DND-41 (cell line): Measurements from ENCODE around the gene PLAGL1.

Source experiments
- ATAC-seq: fragments of 200-7000 bp; cut with Tn5 transposase; 3 replicates; pipeline ENCODE4 v1.9.1; 2021; ENCODE audit warnings: low read depth; ENCODE audit not compliant: insufficient read depth
- DNase-seq: peaks from one replicate; pipeline ENCODE4 v3.0.0-alpha.2; 2020
- H2AFZ ChIP-seq: 2 replicates; pipeline ENCODE4 v1.6.0; 2012; ENCODE audit warnings: low read depth, low read length
- H3K27ac ChIP-seq: 2 replicates; pipeline ENCODE4 v1.5.1; 2012; ENCODE audit warnings: low read length, inconsistent platforms
- H3K27me3 ChIP-seq: fragments of 200-600 bp; sonication (generic); 2 replicates; pipeline ENCODE4 v1.6.0; 2012; ENCODE audit warnings: low read length, mild to moderate bottlenecking, inconsistent platforms; ENCODE audit not compliant: insufficient read depth, poor library complexity
- H3K36me3 ChIP-seq: 2 replicates; pipeline ENCODE4 v1.5.1; 2012; ENCODE audit warnings: low read length, inconsistent platforms; ENCODE audit not compliant: insufficient read depth
- H3K4me1 ChIP-seq: 2 replicates; pipeline ENCODE4 v1.5.1; 2012; ENCODE audit warnings: mild to moderate bottlenecking, low read length; ENCODE audit not compliant: insufficient read depth
- H3K4me2 ChIP-seq: 2 replicates; pipeline ENCODE4 v1.6.0; 2012; ENCODE audit warnings: mild to moderate bottlenecking, moderate library complexity, low read length, inconsistent platforms; ENCODE audit not compliant: insufficient read depth
- H3K4me3 ChIP-seq, 2 experiments: fragments of 200-600 bp in 1 of 2; shearing (Covaris generic) in 1 of 2; 2 replicates each; pipeline ENCODE4 v1.5.1; 2012 to 2016; ENCODE audit warnings: inconsistent platforms in 2 of 2, low read length in 2 of 2, mild to moderate bottlenecking in 2 of 2, low read depth in 1 of 2, moderate library complexity in 1 of 2
- H3K79me2 ChIP-seq: 2 replicates; pipeline ENCODE4 v1.6.0; 2012; ENCODE audit warnings: low read length, inconsistent platforms; ENCODE audit not compliant: insufficient read depth
- H3K9ac ChIP-seq: 2 replicates; pipeline ENCODE4 v1.6.0; 2012; ENCODE audit warnings: low read depth, mild to moderate bottlenecking, inconsistent platforms, low read length, moderate library complexity
- H3K9me3 ChIP-seq: 2 replicates; pipeline ENCODE4 v1.5.1; 2012; ENCODE audit warnings: low read length, moderate library complexity, mild to moderate bottlenecking, inconsistent platforms; ENCODE audit not compliant: insufficient read depth, severe bottlenecking
- H4K20me1 ChIP-seq: 2 replicates; pipeline ENCODE4 v1.6.0; 2012; ENCODE audit warnings: low read length; ENCODE audit not compliant: insufficient read depth
- EZH2 ChIP-seq: IDR thresholded peaks from 3 replicates; pipeline ENCODE4 v1.6.1; 2012; ENCODE audit warnings: borderline replicate concordance, low read depth, mild to moderate bottlenecking, moderate library complexity, low read length, inconsistent platforms; ENCODE audit not compliant: severe bottlenecking
- TF ChIP-seq, protein P1 (sequence below): IDR thresholded peaks from 2 replicates; pipeline ENCODE4 v1.5.1; 2012; ENCODE audit warnings: borderline replicate concordance, low read length, moderate library complexity, mild to moderate bottlenecking; ENCODE audit not compliant: poor library complexity, severe bottlenecking; ENCODE audit errors: extremely low read depth

The PLAGL1 gene

DNA sequence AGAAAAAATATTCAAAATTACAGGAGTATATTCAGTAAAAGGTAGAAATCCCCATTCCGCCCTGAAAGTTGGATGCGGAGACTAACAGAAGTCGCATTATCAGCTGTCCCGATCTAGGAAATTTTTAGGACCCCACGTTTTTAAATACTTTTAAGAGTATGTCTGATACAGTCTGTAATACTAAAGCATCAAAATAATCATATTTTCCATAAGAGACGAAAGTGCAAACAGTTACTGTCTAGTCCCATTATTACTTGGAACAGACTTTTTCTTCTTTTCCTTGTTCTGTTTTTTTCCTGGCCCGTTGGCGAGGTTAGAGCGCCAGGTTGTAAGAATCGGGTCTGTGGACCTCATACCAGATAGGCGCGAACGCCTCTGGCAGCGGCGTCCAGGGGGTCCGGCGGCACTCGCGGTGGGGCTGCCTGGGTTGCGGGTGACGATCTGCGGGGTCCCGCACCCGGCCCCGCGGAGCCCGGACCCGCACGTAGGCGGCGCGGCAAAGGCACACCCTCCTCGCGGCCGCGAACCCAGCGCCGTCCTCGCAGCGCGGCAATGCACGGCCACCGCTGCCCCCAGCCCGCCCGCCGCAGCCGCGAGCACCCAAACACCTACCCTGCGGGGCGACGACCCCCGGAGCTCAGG is 460 bp downstream of the PLAGL1 start:
- H3K4me3 ChIP-seq: no peak overlapping the region
- ATAC-seq (no peak), DNase-seq (no peak)
- H2AFZ ChIP-seq: no peak overlapping the region
- H3K4me2 ChIP-seq: no peak overlapping the region
- H3K27ac ChIP-seq: no peak overlapping the region
- TF ChIP-seq EZH2: no peak
- TF ChIP-seq, protein P1, sequence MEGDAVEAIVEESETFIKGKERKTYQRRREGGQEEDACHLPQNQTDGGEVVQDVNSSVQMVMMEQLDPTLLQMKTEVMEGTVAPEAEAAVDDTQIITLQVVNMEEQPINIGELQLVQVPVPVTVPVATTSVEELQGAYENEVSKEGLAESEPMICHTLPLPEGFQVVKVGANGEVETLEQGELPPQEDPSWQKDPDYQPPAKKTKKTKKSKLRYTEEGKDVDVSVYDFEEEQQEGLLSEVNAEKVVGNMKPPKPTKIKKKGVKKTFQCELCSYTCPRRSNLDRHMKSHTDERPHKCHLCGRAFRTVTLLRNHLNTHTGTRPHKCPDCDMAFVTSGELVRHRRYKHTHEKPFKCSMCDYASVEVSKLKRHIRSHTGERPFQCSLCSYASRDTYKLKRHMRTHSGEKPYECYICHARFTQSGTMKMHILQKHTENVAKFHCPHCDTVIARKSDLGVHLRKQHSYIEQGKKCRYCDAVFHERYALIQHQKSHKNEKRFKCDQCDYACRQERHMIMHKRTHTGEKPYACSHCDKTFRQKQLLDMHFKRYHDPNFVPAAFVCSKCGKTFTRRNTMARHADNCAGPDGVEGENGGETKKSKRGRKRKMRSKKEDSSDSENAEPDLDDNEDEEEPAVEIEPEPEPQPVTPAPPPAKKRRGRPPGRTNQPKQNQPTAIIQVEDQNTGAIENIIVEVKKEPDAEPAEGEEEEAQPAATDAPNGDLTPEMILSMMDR: no peak
- no peaks in the 10 kb centered on the region for H3K79me2 ChIP-seq
- H3K9me3 ChIP-seq: no peaks in the 10 kb centered on the region
- no peaks in the 10 kb centered on the region for H3K27me3 ChIP-seq
- no peaks in the 10 kb centered on the region for H4K20me1 ChIP-seq
- H3K4me1 ChIP-seq: no peaks in the 10 kb centered on the region
- H3K9ac ChIP-seq: no peak overlapping the region
- no peaks in the 10 kb centered on the region for H3K36me3 ChIP-seq

DNA sequence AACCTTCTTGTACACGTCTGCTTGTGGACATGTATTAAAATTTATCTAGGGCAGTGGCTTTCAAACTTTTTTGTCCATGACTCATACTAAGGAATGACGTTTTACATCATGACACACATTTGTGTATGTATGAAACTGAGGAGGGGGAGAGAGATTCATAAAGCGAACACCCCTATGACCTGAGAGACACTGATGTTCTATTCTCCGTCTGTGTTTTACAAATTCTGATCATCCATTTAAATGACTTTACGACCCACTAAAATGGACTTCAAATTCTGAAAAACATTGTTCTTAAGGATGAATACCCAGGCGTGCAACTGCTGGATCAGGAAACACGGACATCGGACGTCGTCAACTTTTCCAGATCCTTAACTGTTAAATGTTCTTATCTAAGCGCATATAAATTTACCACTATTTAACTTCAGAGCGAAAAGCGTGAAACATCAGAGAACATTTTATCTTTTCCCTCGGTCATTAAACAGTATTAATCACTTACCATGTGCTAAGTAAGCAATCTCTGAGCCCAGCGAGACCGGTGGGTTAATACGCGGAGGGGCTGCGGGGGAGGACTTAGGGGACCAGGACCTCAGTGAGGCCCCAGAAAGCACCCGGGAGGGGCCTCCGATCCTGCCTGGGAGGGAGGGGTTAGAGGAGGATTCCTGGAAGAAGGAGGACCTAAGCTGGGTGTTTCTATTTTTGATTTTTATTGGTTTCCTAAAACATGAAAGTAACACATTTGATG is 1.2 kb downstream of the PLAGL1 start:
- no peak overlapping the region for H3K4me2 ChIP-seq
- DNase-seq: no peak
- TF ChIP-seq EZH2: no peak
- TF ChIP-seq, protein P1: no peak

DNA sequence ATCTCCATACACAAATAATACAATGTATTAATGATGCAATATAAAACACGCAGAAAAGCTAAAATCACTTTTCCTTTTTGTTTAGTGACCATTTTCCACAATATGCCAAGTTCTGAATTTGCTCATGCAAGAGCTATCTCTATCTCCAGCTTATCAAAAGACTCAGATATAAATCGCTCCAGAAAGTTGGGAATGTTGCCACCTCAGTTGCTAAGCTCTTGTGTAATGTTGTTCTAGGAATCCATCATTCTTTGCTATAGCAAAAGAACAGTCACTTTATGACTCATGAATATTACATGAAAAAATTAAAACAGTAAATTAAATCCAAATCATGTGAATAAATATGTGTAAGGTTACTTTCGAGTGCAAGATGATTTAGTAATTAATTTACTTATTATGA is 8.7 kb downstream of the PLAGL1 start:
- H3K27ac ChIP-seq: no peak overlapping the region
- no peaks in the 10 kb centered on the region for H3K27me3 ChIP-seq
- no peak for DNase-seq
- no peak for ATAC-seq
- TF ChIP-seq, protein P1: no peak
- no peak for TF ChIP-seq EZH2
- no peak overlapping the region for H3K4me3 ChIP-seq
- no peaks in the 10 kb centered on the region for H3K4me1 ChIP-seq
- H3K9me3 ChIP-seq: no peaks in the 10 kb centered on the region
- H3K79me2 ChIP-seq: no peaks in the 10 kb centered on the region
- no peak overlapping the region for H2AFZ ChIP-seq
- no peaks in the 10 kb centered on the region for H4K20me1 ChIP-seq
- no peak overlapping the region for H3K4me2 ChIP-seq
- H3K9ac ChIP-seq: no peak overlapping the region
- H3K36me3 ChIP-seq: no peaks in the 10 kb centered on the region

More for the DNA sequence above, 1.2 kb downstream of the PLAGL1 start:
- Histone ChIP-seq H3K4me1 (no peaks in the 10 kb centered on the region), H3K27me3 (no peaks in the 10 kb centered on the region), H3K9ac (no peak overlapping the region), H3K4me3 (no peak overlapping the region), H3K36me3 (no peaks in the 10 kb centered on the region), H3K9me3 (no peaks in the 10 kb centered on the region), H2AFZ (no peak overlapping the region), H3K79me2 (no peaks in the 10 kb centered on the region), H4K20me1 (no peaks in the 10 kb centered on the region), H3K27ac (no peak overlapping the region)
- ATAC-seq: no peak
